NK-92 treated with Interleukin-12 subunit alpha and Interleukin-12 subunit beta, amount 100 ng/mL, for 24 hours (cell line): Measurements from ENCODE around the gene CCDC148.

Experiments
- DNase-seq: peaks from one replicate; lab custom pipeline; 2025; lab: John Stamatoyannopoulos, UW

The CCDC148 gene

DNA sequence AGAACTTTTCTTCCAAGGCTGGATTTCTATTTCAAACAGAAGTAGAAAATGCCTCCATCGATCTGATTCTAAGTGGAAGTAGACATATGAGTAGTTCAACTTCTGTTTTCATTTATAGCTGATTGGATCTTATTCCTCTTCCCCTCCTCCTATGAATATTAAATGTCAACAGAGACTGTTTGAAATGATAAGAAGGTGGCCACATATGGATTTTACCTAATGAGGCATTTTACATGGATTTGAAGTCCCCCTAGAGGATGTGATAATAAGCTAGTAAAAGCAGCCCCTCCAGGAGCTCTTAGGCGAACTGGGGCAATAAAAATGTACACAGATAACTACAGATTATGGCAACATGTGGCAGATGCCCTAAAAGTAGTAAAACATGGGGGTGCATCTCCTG, 283.8 kb downstream of the CCDC148 start:
- no peak for DNase-seq

DNA sequence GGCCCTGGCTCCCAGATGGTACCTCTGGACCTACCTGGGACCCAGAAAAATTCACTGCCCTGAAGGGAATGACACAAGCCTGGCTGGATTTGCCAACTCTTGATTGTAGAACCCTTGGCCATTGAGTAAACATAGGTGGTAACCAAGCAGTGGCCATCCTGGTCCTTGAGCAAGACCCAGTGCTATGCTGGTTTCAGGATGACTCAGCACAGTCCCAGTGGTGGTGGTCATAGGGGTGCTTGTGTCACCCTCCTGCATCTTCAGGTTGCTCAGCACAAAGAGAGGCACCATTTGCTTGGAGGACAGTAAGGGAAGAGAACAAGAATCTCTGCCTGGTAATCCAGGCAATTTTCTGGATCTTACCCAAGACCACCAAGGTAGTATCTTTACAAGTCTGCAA, 302.0 kb downstream of the CCDC148 start:
- no peak for DNase-seq

DNA sequence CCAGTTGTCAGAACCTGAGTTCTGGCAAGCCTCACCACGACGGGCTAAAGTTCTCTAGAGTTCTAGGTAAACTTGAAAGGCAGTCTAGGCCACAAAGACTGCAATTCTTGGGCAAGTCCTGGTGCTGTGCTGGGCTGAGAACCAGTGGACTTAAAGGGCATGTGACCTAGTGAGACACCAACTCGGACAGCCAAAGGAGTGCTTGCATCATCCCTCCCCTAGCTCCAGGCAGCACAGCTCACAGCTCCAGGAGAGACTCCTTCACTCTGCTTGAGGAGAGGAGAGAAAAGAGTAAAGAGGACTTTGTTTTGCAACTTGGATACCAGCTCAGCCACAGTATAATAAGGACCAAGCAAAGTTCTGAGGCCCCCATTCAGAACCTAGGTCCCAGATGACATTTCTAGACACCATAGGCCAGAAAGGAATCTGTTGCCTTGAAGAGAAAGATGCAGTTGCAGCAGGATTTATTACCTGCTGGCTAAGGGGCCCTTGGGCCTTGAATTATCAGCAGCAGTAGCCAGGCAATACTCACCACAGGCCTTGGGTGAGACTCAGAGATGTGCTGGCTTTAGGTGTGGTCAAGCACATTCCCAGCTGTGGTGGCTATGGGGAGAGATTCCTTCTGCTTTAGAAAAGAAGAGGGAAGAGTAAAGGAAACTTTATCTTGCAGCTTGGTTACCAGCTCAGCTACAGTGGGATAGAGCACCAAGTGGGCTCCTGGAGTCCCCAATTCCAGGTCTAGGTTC, 303.1 kb downstream of the CCDC148 start:
- no peak for DNase-seq

DNA sequence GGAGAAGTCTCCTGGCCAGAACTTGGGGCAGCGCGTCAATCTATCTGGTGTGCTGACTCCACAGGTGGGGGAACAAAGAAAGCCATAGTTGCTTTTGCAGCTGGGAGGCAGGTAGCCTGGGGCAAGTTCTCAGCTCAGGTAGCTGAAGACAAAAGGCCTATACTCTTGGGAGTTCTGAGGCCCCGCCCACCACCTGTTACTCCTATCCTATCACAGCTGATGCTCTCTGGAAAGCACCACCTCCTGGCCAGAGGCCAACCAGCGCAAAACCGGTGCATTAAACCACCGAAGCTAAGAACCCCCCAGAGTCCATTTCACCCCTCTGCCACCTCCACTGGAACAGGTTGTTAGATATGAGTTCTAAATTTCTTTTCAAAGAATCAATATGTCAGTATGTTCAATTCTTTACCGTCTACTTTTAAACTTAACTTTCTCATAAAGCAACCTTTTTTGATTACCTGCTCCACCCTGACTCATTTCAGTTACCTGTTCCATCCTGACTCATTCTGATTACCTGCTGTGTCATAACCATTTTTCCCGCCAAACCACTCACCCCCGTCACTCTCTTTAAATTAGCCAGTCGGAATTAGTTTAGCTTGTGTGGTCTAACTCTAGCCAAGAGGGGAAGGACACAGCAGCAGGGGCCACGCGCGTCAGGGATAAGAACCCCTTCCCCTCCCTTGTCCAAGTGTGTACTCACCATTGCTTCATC, 311.5 kb downstream of the CCDC148 start:
- DNase-seq = no peak

DNA sequence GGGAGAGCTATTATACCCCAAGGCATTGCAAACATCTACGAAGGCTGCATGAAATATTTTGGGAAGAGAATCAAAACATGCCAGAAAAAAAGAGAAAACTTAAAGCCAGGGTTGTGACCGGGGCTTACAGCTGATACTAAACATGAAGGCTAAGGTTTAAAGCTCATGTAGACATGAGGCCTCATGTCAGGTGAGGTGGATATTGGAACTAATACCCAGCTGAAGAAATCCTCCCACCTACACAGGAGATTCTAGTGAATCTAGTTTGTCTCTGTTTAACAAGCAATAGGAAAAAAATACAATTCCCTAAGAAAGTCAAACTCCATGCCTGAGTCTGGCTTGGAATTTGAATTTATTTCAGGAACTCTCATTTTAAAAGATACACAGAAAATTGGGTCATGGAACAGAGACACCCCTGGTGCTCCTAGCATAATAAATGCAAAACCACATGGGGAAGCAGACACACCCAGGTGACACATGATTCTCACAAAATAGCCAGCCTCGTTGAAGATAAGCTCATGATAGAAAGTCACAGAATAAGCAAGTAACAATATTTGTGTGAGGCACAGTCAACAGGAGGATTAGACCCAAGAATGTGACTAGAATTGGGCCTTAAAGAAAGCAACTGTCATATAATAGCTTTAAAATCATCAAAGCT, 312.7 kb downstream of the CCDC148 start:
- no peak for DNase-seq

DNA sequence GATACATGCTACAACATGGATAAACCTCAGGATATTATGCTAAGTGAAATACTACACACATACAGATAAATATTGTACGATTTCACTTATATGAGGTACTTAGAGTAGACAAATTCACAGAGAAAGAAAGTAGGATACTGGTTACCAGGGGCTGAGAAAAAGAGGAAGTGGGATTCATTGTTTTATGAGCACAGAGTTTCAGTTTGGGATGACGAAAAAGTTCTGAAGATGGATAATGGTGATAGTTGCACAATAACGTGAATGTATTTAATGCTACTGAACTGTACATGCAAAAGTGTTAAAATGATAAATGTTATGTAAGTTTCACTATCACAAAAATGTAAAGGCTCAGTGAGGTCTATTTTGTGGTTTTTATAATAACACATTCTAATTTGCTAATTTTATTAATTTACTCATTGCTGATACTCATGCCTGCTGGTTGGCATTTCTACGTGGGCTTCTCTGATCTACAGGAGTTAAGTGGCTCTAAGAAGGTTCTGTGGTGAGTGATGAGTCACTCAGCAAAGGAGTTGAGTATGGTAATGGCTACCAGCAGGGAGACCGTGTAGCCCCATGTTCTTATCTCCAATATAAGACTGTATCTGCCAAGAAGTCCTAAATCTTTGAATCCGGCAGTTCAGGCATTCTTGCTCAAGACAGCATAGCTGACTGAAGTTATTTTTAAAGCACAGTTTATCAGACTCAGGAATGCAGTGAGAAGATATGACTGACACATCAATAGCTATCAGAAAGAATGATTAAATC, 313.8 kb downstream of the CCDC148 start:
- no peak for DNase-seq

DNA sequence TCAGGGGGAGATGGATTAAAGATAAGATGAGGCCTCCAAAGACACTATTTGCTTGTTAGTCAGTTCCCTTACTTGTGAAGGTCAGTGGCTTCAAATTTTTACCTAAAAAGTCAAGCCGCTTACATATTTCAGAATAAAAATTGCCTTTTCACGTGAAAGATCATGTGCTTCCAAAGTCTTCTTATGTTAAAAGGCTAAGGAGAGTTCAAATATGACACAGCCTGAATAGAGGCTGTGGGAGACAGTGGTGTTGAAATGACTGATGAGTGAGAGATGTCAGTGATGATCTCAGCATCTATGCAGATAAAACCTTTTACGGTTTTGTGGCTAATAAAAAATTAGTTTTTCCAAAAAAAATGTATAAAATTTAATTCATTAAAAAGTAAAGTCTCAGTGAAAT, 314.4 kb downstream of the CCDC148 start:
- DNase-seq = no peak

DNA sequence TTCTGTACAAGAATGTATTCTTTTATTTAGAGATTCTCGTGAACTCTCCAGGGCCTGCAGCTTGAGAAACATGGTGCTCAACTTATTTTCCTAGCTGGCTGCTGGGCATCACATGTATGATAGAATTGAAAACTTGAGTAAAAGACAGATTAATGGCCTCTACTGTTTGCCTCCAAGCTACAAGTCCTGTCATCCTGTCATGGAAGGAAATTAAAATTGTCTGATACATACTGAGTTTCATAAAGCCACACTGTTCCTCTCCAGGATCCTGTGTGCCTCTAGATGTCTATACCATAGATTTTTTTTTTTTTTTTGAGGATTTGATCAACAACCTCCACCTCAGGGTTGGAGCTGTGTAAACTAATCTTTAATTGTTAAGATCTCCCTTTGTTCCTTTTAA, 316.4 kb downstream of the CCDC148 start:
- DNase-seq = no peak

DNA sequence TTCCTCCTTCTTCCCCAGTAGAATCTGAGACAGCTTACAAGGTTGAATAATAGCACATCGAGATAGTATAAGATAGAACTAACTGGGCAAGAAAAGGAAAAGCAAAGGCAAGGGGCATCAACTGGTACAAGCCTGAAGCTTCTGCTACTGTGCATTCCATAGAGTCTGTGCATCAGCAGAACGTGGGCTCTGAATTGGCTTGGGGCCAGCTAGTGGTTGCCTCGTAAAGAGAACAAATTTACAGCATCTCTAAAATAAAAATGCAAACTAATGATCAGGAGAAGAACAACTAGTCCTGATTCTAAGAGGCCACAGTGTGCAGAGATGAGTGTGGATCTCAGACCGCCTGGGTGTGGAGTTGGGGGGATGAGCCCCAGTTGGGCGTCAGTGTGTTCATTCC, 318.3 kb downstream of the CCDC148 start:
- no peak for DNase-seq

DNA sequence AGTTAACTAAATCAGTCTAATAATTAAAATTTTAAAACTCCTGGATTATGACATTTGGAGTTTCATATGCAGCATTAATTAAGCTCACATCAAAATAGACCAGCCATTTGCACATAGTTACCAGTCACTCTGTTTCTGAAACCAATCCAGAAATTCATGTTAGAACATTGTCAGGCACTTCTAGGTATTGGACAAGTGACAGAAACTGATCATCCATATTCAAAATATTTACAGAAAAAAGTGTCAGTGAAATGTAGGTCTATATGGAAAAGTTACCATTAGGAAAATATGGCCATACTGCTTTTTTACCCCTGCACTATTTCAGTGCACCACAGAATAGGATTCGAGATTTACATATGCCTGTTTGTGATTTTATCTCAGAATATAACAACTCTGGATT, 321.5 kb downstream of the CCDC148 start:
- DNase-seq = no peak

DNA sequence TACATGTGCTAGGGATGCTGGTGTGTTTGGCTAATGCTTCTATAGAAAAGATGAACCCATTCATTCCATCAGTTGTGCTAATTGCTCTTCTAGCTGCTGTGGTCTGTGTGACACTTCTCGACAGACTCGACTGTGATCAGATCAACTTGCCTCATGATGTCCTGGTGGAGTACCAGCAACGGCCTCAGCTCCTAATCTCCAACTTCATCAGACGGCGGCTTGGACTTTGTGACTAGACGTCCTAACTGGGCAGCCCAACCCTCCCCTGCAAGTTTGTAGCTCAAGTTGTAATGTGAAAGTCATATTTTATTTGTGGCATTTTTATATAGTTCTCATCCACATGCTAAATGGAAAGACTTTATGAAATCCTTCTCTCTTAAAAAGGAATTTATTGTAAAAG, 321.9 kb downstream of the CCDC148 start:
- no peak for DNase-seq

DNA sequence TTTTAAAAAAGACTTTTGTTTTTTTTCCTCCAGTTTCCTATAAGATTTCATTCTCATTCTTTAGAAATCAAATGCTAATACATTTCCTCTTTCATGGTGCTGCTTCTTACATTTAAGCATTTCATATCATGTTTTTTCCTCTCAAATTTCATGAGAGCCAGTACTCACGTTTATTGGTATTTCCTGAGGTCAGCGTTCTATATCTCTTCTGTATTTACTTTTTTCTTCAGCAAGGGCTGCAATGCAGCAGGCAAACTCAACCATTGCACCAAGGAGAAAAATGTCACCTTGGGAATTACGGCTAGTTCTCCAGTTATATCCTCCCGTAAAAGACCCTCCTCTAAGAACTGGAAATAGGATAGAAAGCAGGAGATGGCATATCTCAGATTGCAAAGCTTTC, 322.5 kb downstream of the CCDC148 start:
- DNase-seq = no peak

DNA sequence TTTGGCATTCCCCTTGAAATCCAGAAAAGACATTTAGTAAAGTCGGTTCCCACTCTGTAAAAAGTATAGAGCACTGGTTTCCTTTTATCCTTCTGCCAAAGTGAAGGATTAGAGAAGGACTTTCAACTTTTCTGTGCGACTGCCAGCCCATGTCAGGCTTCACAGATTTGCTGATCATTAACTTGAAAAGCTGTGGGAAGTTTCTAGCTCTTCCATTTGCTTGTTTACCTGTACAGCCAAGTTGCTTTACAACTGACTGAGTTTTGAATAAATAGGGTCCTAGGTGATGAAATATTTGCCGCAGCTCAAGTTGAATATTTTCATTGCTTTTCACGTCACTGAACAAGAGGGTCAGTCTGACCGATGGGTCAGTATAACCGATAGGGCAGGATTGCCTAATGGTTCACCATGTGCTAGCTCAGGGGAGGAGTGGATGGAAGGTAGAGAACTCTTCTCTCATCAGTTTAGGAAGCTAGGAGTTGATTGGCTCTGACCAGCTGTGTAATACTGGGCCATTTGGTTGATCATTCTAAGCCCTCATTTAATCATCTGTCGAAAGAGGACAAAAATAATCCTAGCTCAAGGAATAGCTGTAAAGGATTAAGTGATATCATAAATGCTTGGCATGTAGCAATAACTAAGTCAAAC, 324.5 kb downstream of the CCDC148 start:
- no peak for DNase-seq

DNA sequence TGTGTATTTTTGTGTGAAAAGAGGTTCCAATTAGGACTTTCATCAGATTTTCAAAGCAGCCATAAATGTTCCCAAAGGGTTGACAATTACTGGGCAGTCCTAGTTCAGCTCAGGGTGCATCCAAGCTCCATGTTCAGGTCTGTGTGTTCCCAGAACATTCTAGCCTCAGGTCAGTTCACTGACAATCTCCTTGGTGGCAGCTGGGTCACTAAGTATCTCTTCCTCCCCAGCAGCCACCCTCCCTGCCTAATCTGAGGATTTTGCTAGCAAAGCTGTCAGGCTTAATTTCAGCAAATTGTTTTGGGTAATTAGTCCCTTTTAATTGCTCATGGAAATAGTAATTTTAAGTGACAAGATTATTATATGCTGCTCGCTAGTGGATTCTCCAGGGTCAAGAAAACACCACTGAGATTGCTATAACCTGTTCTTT, 325.1 kb downstream of the CCDC148 start:
- no peak for DNase-seq

DNA sequence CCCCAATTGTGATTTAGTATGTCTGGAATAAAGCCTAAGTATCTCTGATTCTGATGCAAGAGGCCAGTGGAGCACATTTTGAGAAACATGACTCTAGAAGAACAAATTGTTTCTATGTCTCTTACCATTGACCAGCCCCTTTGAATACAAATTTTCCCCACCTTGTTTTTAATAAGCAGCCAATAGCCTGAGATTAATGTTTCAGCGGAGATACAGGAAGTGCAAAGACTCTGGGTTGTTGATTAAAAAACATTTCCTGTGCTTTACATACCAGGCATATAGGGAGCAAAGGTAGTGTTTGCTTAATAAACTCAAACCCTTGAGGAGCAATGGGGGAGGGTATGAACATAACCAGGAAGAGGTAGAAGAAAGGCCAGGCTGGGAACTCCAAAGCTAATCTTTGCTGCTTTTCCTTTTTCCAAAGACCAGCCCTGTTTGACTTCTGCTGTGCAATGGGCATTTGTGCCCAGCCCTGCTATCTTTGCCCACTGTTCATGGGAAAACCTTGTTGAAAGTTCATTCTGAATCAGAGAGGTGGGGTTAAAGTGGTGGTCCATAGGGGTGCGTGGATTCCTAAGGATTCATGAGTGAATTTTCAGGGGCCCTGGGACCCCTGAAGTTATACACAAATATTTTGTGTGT, 325.6 kb downstream of the CCDC148 start:
- DNase-seq = no peak

DNA sequence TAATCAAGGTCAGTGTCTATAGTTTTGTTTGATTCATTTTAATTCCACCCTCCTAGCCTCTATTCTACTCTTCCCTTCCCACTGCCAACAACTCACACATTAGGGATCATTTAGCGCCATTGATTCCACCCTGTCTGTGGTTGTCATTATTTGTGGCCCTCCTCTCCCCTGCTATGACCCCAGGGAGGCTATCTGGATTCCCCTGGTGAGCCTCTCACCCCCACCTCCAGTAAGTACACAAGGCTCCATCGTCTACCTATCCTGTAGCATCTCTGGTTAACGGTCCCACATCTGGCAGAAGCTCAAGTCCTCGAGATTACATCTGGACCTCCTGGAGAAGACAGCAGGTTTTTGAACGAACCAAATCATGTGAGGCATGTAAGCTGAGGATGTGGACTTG, 327.5 kb downstream of the CCDC148 start:
- no peak for DNase-seq

DNA sequence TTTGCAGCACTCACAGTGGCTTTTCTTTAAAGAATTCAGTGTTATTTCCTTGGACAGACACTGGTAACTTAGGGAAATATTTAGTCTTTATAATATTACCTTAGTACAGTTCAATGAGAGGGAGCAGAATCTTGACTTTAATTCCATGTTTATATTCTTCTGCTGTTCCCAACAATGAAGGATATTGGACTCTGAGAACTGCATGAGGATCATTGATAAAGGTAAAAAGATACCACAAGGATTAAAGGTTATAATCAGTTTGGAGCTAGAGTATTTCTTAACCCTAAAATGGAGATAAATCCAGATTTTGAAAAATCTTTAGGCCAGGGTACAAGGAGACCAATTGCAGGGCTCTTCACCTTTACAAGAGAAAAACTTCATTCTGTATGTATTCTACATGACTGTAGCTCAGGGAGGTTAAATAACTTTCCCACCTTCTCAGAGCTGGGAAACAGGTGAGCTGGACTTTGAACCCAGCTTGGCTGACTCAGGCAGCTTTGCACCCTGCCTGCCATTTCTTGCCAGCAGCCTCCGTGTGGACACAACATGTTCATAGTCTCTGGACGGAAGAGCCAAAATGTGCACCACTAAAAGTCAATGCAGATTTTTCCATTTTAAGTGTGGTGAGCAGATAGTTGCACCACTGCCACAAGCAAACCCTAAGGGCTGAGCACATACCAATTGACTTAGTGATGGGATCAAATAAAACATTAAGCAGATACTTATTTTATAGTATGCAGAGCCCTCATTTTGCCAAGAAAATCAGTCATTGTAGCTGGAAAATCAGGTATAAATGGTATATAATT, 328.2 kb downstream of the CCDC148 start:
- DNase-seq = no peak

DNA sequence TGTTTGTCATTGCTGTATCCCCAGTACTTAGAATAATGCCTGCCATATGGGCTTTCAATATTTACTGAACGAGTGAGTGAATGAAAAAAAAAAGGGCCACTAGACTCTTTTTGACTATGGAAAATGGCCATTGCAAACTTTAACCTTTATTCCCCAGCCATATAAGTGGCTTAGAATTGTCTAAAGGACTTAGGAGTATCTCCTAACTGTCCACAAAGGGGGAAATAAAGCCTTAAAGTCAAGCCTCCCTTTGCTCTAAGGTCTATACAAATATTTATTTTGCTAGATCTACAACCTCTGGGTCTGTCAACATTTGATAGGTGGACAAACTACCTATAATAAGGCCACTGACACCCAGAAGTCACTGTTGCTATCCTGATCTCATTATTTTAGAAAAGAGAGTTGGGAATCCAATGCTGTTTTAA, 329.2 kb downstream of the CCDC148 start:
- DNase-seq = no peak

DNA sequence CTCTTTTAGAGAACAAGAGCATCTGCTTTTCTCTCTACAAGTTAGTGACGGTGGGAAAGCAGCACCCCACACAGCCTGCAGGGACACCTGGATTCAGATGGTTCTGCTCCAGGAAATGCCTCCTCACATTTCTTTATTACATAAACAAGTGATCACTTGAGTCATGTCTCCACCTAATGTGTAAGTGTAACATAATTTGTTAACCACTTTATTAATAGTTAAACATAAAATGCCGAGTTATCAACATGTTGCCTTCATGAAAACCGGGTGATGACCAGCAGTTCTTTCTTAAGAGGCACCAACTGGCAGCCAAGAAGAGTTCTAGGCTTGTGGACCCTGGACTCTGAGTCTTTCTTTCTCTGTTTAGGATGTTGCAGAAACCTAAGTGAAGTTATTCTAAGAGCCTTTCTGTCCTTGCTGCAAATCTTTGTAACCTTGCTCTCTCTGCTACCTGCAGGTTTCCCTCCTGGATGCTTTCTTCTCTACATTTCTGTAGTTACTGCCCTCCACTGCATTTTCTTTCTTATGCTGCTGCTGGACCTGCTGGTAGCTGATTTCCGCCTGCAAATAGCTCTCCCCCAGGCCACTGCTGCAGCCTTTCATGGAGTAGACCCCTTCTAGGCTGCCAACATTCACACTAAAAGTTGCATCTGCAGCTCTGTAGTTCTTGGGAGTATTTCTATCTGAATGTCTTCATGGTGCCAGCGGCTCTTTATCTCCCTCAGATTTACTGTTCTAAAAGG, 330.6 kb downstream of the CCDC148 start:
- DNase-seq = no peak

DNA sequence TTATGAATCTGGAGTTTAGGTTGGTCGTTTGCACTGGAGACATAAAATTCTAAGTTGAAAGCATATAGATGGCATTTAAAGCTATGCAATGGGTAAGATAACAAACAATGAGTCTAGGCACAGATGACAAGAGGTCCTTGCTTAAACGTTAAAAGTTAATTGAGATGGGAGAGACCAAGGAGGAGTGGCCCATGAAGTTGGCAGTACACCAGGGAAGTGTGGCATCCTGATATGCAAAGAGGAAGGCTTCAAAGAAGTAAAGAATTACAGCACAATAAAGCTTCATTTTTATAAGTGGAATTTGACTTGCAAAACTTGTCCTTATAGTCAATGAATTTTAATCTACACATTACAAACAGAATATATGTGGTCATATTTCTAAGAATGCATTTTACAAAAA, 331.7 kb downstream of the CCDC148 start:
- DNase-seq = no peak
